ENCODE data around the gene PPP2R5C.

Gene PPP2R5C

GRCh38 chr14:101894365-101895081 is 133.0 kb downstream of the PPP2R5C start:
- no peak for DNase-seq

GRCh38 chr14:101895256-101895655 is 133.7 kb downstream of the PPP2R5C start:
- DNase-seq: no peak

- no peak for DNase-seq
These were observed 135.8 kb downstream of the PPP2R5C start for GRCh38 chr14:101897326-101897725.

GRCh38 chr14:101898416-101898815 is 136.9 kb downstream of the PPP2R5C start:
- DNase-seq: no peak

GRCh38 chr14:101899263-101899662 is 137.8 kb downstream of the PPP2R5C start:
- no peak for DNase-seq

- no peak for DNase-seq
These were observed 138.7 kb downstream of the PPP2R5C start for GRCh38 chr14:101900253-101900652.

GRCh38 chr14:101903111-101903561 is 141.6 kb downstream of the PPP2R5C start:
- no peak for DNase-seq

- no peak for DNase-seq
These were observed 144.1 kb downstream of the PPP2R5C start for GRCh38 chr14:101905614-101906013.

- no peak for DNase-seq
These were observed 145.1 kb downstream of the PPP2R5C start for GRCh38 chr14:101906645-101907044.

- DNase-seq: no peak
These were observed 146.1 kb downstream of the PPP2R5C start for GRCh38 chr14:101907619-101908018.

- no peak for DNase-seq
These were observed 147.3 kb downstream of the PPP2R5C start for GRCh38 chr14:101908795-101909194.

- DNase-seq: no peak
These were observed 148.0 kb downstream of the PPP2R5C start for GRCh38 chr14:101909371-101910096.

- DNase-seq: no peak
These were observed 151.3 kb downstream of the PPP2R5C start for GRCh38 chr14:101912841-101913240.

GRCh38 chr14:101914083-101914482 is 152.6 kb downstream of the PPP2R5C start:
- DNase-seq: no peak

- DNase-seq: no peak
These were observed 154.6 kb downstream of the PPP2R5C start for GRCh38 chr14:101915871-101916815.

GRCh38 chr14:101916816-101917412 is 155.4 kb downstream of the PPP2R5C start:
- no peak for DNase-seq

GRCh38 chr14:101917413-101918017 is 156.0 kb downstream of the PPP2R5C start:
- DNase-seq: no peak

GRCh38 chr14:101918065-101918989 is 156.8 kb downstream of the PPP2R5C start:
- no peak for DNase-seq

GRCh38 chr14:101920271-101920670 is 158.8 kb downstream of the PPP2R5C start:
- DNase-seq: no peak

- no peak for DNase-seq
These were observed 161.4 kb downstream of the PPP2R5C start for GRCh38 chr14:101922866-101923265.

- DNase-seq: no peak
These were observed 163.6 kb downstream of the PPP2R5C start for GRCh38 chr14:101925152-101925551.

Data from activated CD4-positive, alpha-beta T cell treated with anti-CD3 and anti-CD28 coated beads, Interleukin-2, Interleukin-6, amounts not matched to agents 100 ng/mL and 50 ng/mL, durations not matched to agents 16 hours and 8 hours (primary cell).